GM18909 (cell line): Measurements from ENCODE around the gene MBNL1.
"Not testable (repeated sequence)": the region's sequence is repeated elsewhere in the genome, so short reads cannot be mapped to it uniquely, and the experiment has no call there.

Source experiments
- ATAC-seq: cut with Tn5 transposase; IDR thresholded peaks from one replicate; pipeline ENCODE4 v1.9.1; 2021; ENCODE audit warnings: mild to moderate bottlenecking; ENCODE audit not compliant: unreplicated experiment, poor library complexity

MBNL1 gene

GRCh38 chr3:152434142-152434541 is 165.4 kb downstream of the MBNL1 start:
- ATAC-seq, result no peak

- ATAC-seq, result not testable (repeated sequence)
Observed at GRCh38 chr3:152435210-152435609, 166.5 kb downstream of the MBNL1 start.

- ATAC-seq, result no peak
Observed at GRCh38 chr3:152436707-152437590, 168.2 kb downstream of the MBNL1 start.

- no peak for ATAC-seq
Observed at GRCh38 chr3:152438181-152438580, 169.5 kb downstream of the MBNL1 start.

GRCh38 chr3:152438706-152439105 is 170.0 kb downstream of the MBNL1 start:
- ATAC-seq, result no peak

GRCh38 chr3:152440243-152440642 is 171.5 kb downstream of the MBNL1 start:
- not testable (repeated sequence) for ATAC-seq

GRCh38 chr3:152443212-152444023 is 174.7 kb downstream of the MBNL1 start:
- ATAC-seq, result no peak

GRCh38 chr3:152444029-152444641 is 175.4 kb downstream of the MBNL1 start:
- peak; percentile 49 for ATAC-seq

GRCh38 chr3:152445212-152445611 is 176.5 kb downstream of the MBNL1 start:
- ATAC-seq, result no peak

- no peak for ATAC-seq
Observed at GRCh38 chr3:152446495-152446894, 177.8 kb downstream of the MBNL1 start.

- ATAC-seq, result no peak
Observed at GRCh38 chr3:152447511-152447910, 178.8 kb downstream of the MBNL1 start.

GRCh38 chr3:152448091-152448490 is 179.4 kb downstream of the MBNL1 start:
- ATAC-seq, result no peak

- ATAC-seq, result no peak
Observed at GRCh38 chr3:152452318-152452717, 183.6 kb downstream of the MBNL1 start.

- ATAC-seq, result no peak
Observed at GRCh38 chr3:152454076-152454875, 185.5 kb downstream of the MBNL1 start.

- ATAC-seq, result no peak
Observed at GRCh38 chr3:152455989-152456388, 187.3 kb downstream of the MBNL1 start.

GRCh38 chr3:152457500-152458375 is 189.0 kb downstream of the MBNL1 start:
- ATAC-seq, result no peak

- no peak for ATAC-seq
Observed at GRCh38 chr3:152458376-152459117, 189.8 kb downstream of the MBNL1 start.

GRCh38 chr3:152459118-152459515 is 190.4 kb downstream of the MBNL1 start:
- no peak for ATAC-seq
